ENCODE data around the gene FAM163B.
"Not testable (repeated sequence)": the region's sequence is repeated elsewhere in the genome, so short reads cannot be mapped to it uniquely, and the experiment has no call there.

Gene FAM163B

DNA sequence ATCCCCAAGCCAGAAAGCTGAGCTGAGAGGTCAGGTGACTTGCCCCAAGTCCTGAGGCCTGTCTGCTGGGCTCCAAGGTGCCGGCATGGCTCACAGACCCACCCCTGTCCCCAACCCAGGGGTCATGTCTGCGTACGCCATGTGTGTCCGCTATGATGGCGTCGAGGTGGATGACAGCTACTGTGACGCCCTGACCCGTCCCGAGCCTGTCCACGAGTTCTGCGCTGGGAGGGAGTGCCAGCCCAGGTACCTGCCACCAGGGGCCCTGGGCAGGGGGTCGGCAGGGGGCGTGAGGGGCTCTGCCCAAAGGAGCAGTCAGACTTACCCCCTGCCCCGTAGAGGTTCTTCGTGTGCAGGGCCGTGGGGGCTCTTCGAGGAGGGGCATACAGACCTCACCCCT is 42.4 kb downstream of the FAM163B start:
- DNase-seq (ENCODE audit: low read depth): no peak

DNA sequence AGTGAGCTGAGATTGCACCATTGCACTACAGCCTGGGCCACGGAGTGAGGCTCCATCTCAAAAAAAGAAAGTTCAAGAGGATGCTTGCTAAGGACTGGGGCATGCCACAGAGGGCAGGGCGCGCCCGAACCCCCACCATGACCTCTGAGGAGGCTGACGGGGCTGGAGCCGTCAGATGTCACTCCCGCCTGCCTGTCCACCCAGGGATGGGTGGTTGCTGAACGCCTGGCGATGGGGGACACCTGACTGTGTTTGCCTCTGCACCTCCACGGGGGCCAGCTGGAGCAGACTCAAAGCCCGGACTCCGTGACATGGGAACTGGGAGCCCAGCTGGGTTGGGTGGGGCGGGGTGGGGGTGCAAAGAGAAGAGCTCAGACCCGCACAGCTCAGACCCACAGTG is 42.8 kb downstream of the FAM163B start:
- no peak for DNase-seq (ENCODE audit: low read depth)

DNA sequence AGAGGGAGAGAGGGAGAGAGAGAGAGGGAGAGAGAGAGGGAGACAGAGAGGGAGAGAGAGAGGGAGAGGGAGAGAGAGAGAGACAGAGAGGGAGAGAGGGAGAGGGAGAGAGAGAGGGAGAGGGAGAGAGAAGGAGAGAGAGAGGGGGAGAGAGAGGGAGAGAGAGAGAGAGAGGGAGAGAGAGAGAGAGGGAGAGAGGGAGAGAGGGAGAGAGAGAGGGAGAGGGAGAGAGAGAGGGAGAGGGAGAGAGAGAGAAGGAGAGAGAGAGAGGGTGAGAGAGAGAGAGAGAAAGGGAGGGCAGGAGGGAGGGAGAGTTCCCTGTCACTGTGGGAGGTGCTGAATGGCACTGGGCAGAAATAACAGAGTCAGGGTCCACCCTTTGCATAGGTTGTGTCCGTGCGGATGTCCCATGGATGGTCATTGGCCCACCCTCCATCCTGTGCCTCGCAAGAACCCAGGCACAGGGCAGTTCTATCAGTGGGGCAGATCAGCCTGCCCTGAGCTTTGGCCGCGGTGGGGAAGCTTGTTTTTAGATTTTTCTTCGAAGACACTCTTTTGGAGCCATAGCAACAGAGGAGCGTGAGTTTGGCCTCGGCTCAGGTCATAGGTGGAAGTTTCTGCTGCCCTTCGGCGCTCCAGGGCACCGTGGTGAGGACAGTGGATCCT is 44.6 kb downstream of the FAM163B start:
- DNase-seq (ENCODE audit: low read depth): no peak

DNA sequence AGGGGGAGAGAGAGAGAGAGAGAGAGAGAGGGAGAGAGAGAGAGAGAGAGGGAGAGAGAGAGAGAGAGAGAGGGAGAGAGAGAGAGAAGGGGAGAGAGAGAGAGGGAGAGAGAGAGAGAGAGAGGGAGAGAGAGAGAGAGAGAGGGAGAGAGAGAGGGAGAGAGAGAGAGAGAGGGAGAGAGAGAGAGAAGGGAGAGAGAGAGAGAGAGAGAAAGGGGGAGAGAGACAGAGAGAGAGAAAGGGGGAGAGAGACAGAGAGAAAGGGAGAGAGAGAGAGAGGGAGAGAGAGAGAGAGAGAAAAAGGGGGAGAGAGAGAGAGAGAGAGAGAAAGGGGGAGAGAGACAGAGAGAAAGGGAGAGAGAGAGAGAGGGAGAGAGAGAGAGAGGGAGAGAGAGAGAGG is 45.4 kb downstream of the FAM163B start:
- not testable (repeated sequence) for DNase-seq (ENCODE audit: low read depth)

DNA sequence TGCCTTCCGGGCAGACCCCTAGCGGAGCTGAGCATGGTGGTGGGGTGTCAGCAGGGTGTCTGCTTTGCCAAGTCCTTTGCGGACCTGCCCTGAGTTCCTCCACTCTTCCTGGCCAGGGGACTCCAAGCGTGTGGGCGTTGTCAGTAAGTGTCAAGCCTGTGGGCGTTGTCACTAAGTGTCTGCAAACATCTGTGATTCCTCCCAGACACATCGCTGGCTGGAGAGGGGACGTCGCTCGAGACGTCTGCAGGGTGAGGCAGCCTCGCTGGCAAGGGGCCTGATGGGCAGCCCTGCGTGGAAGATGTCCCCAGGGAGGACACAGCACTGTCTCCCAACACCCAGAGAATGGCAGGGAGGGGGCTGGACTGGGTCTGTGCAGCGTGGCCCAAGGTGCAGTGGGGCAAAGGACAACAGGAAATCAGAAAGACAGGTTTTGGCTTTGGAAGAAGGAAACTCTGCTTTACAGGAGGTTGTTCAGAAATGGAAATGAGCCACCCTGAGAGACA is 45.8 kb downstream of the FAM163B start:
- no peak for DNase-seq (ENCODE audit: low read depth)

DNA sequence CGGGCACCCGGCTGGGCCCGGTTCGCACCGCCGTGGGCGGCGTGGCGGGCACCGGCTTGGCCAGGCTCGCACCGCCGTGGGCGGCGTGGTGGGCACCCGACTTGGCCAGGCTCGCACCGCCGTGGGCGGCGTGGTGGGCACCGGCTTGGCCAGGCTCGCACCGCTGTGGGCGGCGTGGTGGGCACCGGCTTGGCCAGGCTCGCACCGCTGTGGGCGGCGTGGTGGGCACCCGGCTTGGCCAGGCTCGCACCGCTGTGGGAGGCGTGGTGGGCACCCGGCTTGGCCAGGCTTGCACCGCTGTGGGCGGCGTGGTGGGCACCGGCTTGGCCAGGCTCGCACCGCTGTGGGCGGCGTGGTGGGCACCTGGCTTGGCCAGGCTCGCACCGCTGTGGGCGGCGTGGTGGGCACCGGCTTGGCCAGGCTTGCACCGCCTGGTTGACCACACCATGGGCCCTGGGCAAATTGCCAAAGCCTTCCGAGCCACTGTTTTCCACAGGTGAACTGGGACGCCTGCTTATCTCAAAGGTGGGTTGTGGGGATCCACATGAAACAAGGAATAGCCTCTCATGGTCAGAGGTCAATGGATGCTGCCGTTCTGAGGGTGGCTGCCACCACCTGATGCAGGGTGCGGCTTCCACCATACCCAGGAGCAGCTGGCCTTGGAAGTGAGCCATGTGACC is 46.4 kb downstream of the FAM163B start:
- no peak for DNase-seq (ENCODE audit: low read depth)

DNA sequence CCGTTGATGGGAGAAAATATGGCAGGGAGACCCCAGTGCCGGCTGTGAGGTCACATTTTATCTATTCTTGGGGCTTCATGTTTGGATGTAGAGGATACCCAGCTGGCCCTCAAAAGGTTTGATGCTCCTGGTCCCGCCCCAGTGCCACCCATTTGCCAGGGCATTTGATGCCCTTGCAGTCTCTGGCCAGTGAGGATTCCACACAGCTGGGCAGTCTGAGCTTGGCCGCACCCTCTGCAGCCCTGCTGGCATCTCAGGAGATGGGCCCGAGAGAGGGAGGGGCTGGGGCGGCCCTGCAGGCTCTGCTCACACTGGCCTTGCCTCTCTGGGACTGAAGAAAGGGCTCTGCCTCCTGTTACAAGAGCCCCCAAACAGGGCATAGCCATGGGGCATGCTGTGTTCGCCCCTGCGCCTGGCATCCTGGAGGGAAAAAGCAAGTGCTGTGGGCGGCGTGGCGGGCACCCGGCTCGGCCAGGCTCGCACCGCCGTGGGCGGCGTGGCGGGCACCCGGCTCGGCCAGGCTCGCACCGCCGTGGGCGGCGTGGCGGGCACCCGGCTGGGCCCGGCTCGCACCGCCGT is 47.1 kb downstream of the FAM163B start:
- no peak for DNase-seq (ENCODE audit: low read depth)

DNA sequence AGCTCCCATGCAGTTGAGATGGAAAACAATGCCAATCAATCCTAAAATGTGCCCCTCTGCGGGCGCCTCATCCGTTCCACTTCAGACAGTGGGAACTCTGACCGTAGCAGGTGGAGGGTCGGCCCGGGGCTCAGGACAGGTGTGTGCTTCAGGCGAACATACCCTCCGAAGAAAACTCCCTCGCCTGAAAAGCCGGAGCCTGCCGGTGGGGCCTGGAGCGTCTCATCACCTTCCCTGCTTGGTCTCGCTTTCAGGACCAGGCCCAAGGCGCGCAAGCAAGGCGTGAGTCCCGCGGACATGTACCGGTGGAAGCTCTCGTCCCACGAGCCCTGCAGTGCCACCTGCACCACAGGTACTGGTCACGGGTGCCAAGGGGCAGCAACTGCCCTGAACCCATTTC is 48.2 kb downstream of the FAM163B start:
- DNase-seq (ENCODE audit: low read depth): no peak

DNA sequence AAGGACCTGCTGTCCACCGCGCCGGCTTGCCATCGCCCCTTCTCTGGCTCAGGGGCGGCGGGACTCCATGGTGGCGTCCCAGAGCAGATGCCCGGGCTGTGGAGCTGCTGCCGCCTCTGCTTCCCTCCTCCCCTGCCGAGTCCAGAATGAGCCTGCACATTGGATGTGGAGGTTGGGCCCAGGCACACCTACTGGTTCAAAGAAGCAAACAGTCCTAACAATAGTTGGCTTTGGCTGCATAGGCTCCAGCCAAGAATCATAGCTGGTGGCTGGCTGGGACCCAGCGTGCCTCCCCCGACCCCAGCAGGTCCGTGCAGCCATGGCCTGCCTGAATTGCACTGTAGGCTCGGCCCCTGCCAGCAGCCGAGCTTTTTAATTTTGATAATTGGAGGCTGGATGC is 48.9 kb downstream of the FAM163B start:
- DNase-seq (ENCODE audit: low read depth): no peak

DNA sequence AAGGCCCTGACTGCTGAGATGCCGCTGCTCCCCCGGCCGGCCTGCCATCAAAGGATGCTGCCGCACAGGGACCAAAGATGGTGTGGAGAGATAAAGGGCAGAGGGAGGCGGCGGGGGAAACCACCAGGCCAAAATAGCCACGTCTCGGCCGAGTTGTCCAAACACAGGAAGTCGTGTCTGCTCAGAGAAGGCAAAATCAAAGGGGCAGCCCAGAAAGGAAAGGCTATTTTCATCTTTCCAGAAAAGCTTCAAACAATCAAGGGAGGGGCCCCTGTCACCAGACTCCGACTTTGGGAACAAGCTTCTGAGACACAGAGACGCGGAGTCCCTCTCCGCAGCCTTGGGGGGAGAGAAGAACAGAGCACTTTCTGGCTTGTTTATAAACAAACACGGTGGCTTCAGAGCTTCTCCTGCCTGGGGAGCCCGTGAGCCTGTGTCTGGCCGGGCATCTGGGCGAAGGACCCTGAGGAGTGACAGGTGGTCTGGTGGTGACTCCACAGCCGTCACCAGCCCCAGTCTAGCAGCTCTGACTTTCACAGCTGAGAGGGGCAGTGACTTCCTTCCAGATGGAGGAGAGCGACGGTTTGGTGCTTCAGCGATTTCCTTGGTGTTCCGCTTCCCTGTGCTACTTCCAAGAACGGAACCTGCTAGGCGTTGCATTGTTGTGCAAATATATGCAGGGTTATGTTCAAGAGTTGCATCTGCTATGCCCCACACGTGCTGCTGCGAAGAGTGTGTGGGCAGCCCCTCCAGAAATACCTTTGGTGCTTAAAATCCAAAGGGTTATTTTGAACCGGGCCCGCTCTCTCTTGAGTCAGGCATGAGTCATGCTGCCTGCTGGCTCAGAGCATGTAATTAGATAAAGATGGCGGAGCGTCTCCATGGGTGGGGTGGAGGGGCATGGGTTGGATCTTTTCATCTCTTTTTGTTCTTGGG is 50.7 kb downstream of the FAM163B start:
- no peak for DNase-seq (ENCODE audit: low read depth)

DNA sequence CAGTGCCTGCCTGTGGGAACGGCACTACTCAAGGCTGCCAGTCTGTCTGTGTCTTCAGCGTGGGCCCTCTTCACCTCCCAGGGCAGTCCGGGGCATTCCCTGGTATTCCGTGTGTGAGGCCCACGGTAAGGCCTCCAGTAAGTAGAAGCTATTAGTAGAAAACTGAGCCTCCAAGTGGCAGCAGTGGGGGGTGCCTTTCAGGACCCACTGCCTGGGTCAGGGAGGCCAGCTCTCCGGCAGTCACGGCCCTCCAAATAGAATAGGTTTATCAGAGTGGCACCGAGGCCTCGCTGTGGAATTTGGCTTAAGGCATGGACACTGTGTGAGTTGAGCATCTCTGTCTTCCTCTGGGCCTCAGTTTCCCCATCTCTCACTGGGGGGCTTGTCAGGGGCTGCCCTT is 51.6 kb downstream of the FAM163B start:
- no peak for DNase-seq (ENCODE audit: low read depth)

DNA sequence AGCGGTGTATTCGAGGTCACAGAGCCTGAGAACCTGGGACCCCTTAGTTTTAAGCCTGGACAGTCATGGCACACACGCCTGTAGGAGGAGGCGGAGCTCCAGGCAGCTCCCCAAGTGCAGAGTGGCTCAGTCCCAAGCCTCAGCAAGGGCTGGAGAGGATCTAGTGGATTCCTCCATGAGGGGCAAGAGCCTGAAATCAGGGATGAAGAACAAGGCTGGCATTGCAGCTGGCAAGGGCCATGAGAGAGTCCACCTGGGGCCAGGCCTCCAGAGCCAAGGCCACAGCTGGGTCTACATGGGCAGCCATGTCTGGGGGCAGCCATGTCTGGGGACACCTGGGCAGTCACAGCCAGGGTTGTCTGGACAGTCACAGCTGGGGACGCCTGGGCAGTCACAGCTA is 52.8 kb downstream of the FAM163B start:
- DNase-seq (ENCODE audit: low read depth): no peak

DNA sequence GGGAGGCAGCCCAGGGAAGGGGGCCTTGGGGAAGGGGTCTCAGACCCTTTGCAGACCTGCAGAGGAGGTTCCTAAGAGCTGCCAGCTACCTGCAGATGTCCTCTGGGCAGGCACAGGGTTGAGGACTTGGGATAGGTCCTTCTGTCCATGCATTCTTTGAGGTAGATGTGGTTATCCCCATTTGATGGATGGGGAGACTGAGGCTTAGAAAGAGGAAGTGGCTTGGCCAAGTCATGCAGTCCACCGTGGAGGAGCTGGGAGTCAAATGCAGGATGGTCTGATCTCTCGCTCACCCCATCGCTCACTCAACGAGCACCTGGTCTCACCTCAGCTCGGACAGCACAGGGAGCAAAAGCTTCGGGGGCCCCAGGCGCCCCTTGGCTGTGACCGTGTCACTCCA is 54.5 kb downstream of the FAM163B start:
- DNase-seq (ENCODE audit: low read depth): no peak

DNA sequence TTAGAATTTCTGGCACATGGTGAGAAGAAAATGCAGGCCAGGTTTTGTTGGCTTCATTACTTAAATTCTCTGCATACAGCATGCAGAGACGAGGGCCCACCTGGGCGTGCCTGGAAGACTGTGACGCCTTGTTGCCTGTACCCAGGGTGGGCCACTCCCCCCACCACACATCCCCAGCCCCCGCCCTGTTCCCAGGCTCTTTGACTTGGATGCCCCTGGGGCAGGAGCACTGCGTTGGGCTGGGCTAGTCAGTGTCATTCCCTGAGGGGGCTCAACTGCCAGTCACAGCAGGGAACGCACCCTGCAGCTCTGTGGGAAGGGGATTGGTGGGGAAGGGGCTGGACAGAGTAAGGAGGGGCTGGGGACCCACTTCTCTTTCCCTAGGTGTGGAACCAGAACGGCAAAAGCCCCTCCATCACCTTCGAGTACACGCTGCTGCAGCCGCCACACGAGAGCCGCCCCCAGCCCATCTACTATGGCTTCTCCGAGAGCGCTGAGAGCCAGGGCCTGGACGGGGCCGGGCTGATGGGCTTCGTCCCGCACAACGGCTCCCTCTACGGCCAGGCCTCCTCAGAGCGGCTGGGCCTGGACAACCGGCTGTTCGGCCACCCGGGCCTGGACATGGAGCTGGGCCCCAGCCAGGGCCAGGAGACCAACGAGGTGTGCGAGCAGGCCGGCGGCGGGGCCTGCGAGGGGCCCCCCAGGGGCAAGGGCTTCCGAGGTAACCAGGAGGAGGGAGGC is 55.0 kb downstream of the FAM163B start:
- no peak for DNase-seq (ENCODE audit: low read depth)

DNA sequence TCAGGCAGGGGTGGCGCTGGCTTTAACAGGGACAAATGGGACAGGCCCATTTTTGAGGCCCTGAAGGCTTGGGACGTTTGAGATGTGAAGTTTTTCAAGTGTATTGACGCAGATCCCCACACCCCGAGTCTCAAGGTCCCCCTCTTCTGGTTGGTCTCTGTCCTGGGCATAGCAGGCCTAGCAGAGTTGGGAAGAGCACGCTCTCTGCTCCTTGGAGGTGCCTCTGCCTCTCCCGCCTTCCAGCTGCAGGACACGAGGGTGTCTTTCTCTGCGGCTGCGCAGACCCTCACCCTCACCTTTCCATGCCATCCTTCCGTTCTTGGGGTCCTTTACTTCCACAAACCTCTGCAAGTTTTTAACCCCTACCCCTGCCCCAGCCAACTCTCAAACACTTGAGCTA is 56.1 kb downstream of the FAM163B start:
- DNase-seq (ENCODE audit: low read depth): no peak

DNA sequence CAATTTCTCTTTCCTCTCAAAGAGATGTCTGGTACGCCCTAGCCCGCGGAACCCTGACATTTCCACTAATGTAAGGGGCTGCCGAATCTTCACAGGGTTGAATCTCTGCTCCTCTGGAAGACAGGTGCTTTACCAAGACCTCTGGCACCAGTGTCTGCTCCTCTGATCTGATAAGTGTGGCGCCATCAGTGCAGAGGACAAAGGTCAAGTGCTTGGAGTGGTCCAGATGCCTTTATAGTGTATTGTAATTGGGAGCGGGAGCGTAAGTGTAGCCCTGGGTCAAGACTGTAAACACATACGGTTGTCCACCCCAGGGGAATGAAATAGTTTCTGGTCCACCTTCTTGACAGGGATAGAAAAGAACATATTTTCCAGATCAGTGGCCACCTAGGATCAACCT is 57.0 kb downstream of the FAM163B start:
- DNase-seq (ENCODE audit: low read depth): no peak

DNA sequence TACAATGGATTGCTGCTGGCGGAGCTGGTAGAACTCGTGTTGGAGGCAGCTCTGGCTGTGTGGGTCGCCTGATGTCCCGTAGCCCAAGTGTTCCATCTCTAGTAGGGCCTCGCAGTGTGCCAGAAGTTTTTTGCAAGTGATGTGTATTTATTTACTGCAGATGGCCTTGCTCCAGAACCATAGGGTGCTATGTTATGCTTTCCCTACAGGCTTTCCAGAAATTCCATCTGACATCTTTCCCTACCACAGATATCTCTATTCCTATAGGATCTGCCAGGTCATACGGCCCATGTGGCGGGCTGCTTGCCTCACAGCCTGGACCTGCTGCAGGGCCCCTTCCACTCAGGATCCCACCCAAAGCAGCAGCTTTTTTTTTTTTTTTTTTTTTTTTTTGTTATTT is 57.7 kb downstream of the FAM163B start:
- no peak for DNase-seq (ENCODE audit: low read depth)

DNA sequence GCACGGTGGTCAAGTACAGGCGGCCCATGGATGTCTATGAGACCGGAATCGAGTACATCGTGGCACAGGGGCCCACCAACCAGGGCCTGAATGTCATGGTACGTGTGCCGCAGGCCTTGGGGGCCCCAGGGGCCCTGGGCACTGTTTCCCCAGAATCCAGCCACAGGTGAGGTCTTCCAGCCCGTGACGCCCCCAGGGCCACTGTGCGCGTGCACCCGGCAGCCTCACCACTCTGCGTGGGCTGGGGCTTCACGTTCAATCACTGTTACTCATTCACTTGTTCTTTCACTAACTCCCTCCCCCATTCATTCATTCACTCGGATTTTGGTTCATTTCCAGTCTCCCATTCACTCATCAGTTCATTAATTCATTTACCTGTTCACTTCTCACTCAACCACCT is 62.1 kb downstream of the FAM163B start:
- no peak for DNase-seq (ENCODE audit: low read depth)

DNA sequence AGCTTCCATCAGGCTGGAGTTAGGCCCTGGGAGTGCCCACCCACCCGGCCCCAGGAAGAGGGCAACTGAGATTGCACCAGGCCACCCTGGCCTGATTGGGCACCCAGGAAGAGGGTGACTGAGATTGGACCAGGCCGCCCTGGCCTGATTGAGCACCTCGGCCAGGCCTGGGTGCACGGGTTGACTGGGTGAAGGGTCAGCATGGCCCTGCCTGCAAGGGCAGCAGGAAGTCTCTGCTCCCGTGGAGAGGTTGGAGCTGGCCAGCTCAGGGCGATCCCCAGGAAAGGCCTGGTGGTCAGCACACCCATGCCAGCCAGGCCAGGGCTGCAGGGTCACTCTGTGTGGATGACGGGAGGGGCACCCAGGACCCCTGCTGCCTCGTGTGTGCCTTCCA is 62.9 kb downstream of the FAM163B start:
- DNase-seq (ENCODE audit: low read depth): no peak

DNA sequence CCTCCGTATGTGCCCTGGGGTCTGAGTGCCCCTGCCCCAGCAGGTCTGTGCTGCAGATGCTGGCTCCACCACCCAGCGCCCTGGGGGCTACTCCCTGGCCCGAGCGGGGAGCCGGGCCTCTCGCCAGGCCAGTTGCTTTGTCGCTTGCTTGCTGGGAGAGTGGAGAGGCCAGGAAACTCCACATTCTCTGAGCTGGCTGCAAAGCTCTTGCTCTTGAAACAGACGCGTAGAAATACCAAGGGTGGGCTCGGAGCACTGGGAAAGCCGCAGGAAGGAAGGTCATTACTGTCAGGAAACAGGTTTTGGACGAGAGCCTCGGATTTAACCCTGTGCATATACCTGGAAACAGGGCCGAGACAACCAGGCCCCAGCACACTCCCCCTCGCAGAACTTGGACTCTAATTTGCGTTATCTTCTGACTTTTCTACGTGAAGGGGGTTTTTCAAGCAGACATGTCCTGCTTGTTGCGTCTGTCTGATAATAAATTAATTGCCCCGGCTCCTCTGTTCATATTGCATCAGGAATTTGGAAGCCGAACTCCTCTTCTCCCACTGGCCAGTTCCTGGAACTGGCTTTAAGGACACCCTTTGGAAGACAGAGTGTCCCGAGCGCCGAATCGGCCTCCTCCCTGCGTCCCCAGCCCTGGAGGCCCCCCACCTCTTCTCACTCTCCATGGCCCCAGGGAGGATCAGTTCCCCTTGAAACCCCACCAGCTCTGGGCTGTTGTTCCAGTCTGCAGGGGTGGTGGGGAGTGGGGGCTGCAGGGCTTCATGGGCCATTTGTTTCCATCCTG is 63.5 kb downstream of the FAM163B start:
- no peak for DNase-seq (ENCODE audit: low read depth)

Data from HS-27A (cell line).